Muscle of leg (tissue), 11 donors: Measurements from ENCODE around the gene POU6F2. TPM values are rescaled to one million over a fixed set of nuclear protein-coding genes. Genes with fewer than 3 reads are reported as not detected.
"Not testable (repeated sequence)": the region's sequence is repeated elsewhere in the genome, so short reads cannot be mapped to it uniquely, and the experiment has no call there.

ENCODE experiments used
- DNase-seq: peaks from one replicate; pipeline ENCODE4 v3.0.0; 2013
- H3K27ac ChIP-seq: one replicate; pipeline ENCODE4 v1.5.1; 2013; ENCODE audit warnings: mild to moderate bottlenecking, low read length, control low read depth
- H3K27me3 ChIP-seq: one replicate; pipeline ENCODE4 v1.6.1; 2013; ENCODE audit warnings: low read length; ENCODE audit not compliant: control insufficient read depth, insufficient read depth
- H3K36me3 ChIP-seq: one replicate; pipeline ENCODE4 v1.6.1; 2013; ENCODE audit warnings: low read length; ENCODE audit not compliant: control insufficient read depth, insufficient read depth
- H3K4me1 ChIP-seq: one replicate; pipeline ENCODE4 v1.6.1; 2013; ENCODE audit warnings: low read length; ENCODE audit not compliant: control insufficient read depth, insufficient read depth
- H3K4me3 ChIP-seq: one replicate; pipeline ENCODE4 v1.5.1; 2013; ENCODE audit warnings: low read length, control low read depth
- H3K9me3 ChIP-seq: replicated peaks from 2 replicates; pipeline ENCODE4 v1.6.1; 2013; ENCODE audit warnings: low read depth, low read length; ENCODE audit not compliant: control insufficient read depth
- WGBS: methylation state at CpG from one replicate; pipeline ENCODE4 v1.1.5; 2013; ENCODE audit warnings: missing lambda C conversion rate; ENCODE audit not compliant: insufficient coverage; 5-methylcytosine and 5-hydroxymethylcytosine counted together
- polyA plus RNA-seq, 8 donors: library from polyadenylated mRNA; unstranded; fragments of 120-200 nt; gene quantifications; one replicate each; pipeline versions ENCODE4 v1.2.1 to v1.2.3, GENCODE V29; 2013; ENCODE audit warnings: inconsistent platforms in 1 of 8, low replicate concordance in 1 of 8; ENCODE audit not compliant: insufficient read length in 8 of 8, insufficient read depth in 1 of 8
- total RNA-seq: library from RNA; stranded (reverse); fragments of 120-200 nt; gene quantifications from one replicate; pipeline ENCODE4 v1.2.4, GENCODE V29; 2013

POU6F2 gene
- total and polyA plus RNA-seq, 9 donors, result 0.05 to 0.54 (median 0.10) TPM; not detected in 1

DNA sequence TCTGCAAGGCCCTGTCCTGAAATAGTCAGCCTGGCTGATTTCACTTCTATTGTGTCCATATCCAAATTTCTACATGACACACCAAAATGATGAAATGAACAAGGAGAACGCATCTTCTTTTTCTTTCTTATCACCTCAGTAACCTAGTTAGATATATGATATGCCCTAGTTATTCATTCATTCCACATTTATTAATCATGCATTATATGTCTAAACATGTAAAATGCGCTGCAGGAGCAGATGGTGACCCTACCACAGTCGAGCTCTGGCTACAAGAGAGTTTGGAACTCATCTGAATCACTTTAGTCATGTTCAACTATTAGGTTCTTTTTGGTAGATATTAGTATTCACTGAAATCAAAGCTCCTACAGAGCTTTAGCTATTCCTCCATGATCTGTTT is 36.9 kb upstream of the POU6F2 start:
- no peaks in the 10 kb centered on the region for H3K9me3 ChIP-seq
- DNase-seq, result no peak
- no peaks in the 10 kb centered on the region for H3K27me3 ChIP-seq
- WGBS, result no CpG with 5 or more reads among the region's 3 CpGs
- H3K27ac ChIP-seq, result no peak overlapping the region
- H3K36me3 ChIP-seq, result no peaks in the 10 kb centered on the region
- no peak overlapping the region for H3K4me3 ChIP-seq
- H3K4me1 ChIP-seq, result no peaks in the 10 kb centered on the region

GRCh38 chr7:38942431-38943051 is 35.2 kb upstream of the POU6F2 start:
- Histone ChIP-seq H3K4me1 (no peaks in the 10 kb centered on the region), H3K36me3 (no peaks in the 10 kb centered on the region), H3K9me3 (no peaks in the 10 kb centered on the region), H3K27ac (no peak overlapping the region), H3K27me3 (no peaks in the 10 kb centered on the region), H3K4me3 (no peak overlapping the region)
- no peak for DNase-seq
- WGBS, result 73% methylated on average over 1 of the region's 4 CpGs

- H3K4me1 ChIP-seq, H3K27ac ChIP-seq, H3K36me3 ChIP-seq, H3K9me3 ChIP-seq, DNase-seq, H3K4me3 ChIP-seq, H3K27me3 ChIP-seq: not testable (repeated sequence)
- WGBS, result no CpG with 5 or more reads among the region's 4 CpGs
Measured at GRCh38 chr7:38947541-38947940, 30.2 kb upstream of the POU6F2 start.

DNA sequence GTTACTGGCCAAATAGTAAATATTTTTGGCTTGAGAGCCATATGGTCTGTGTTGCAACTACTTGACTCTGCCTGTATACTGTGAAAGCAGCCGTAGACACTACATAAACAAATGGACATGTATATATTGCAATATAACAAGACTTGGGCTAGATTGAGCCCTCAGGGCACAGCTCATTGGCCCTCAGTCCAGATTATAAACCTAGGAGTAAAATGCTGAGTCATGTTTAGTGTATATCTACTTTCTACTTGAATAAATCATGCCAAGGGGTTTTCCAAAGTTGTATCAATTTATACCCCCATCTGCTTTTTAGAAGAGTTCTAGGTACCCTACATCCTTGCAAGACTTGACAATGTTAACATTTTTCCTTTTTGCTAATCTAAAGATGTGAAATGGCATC is 27.4 kb upstream of the POU6F2 start:
- H3K4me1 ChIP-seq, result no peaks in the 10 kb centered on the region
- no CpG with 5 or more reads among the region's 1 CpG for WGBS
- no peak overlapping the region for H3K27ac ChIP-seq
- no peaks in the 10 kb centered on the region for H3K27me3 ChIP-seq
- H3K4me3 ChIP-seq, result no peak overlapping the region
- H3K36me3 ChIP-seq, result no peaks in the 10 kb centered on the region
- no peaks in the 10 kb centered on the region for H3K9me3 ChIP-seq
- DNase-seq, result no peak

DNA sequence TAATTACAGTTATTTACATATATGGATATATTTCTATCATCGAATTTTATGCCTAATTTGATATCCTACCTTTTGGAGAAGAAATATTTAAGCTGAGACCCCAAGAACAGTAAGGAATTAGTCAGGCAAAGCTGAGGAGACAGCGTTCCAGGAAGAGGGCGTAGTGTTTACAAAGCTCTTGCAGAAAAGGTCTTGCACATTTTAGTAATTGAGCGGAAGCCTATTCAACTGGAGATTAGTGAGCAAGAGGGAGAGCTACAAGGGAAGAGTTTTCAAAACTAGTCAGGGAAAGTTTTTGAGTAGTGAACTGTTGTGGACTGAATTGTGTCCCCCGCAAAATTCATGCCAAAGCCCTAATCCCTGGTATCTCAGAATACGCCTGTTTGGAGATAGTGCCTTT is 26.5 kb upstream of the POU6F2 start:
- Histone ChIP-seq H3K36me3 (no peaks in the 10 kb centered on the region), H3K9me3 (no peaks in the 10 kb centered on the region), H3K4me3 (no peak overlapping the region), H3K27me3 (no peaks in the 10 kb centered on the region), H3K4me1 (no peaks in the 10 kb centered on the region), H3K27ac (no peak overlapping the region)
- DNase-seq, result no peak
- WGBS, result 75% methylated on average over 3 of the region's 6 CpGs

DNA sequence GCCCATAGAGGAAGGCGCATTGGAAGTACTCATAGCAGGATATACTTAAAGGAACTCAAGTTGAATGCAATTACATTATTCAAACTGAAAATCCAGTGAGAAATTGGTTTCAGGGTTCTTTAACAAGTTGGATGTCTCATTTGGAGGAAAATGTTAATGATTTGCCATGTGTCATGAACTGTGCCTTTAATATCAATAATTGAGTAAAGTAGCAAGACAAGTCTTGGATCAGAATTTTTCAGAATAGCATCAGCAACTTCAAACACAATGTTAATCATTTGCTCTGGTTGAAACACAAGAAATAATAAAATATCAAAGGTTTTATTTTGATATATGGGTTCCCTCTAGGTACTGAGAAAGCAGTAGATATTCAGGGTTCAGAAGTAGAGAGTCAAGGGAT is 24.5 kb upstream of the POU6F2 start:
- WGBS, result no CpG with 5 or more reads among the region's 1 CpG
- no peaks in the 10 kb centered on the region for H3K9me3 ChIP-seq
- no peak overlapping the region for H3K4me3 ChIP-seq
- no peaks in the 10 kb centered on the region for H3K4me1 ChIP-seq
- H3K27ac ChIP-seq, result no peak overlapping the region
- no peaks in the 10 kb centered on the region for H3K36me3 ChIP-seq
- no peaks in the 10 kb centered on the region for H3K27me3 ChIP-seq
- DNase-seq, result no peak

DNA sequence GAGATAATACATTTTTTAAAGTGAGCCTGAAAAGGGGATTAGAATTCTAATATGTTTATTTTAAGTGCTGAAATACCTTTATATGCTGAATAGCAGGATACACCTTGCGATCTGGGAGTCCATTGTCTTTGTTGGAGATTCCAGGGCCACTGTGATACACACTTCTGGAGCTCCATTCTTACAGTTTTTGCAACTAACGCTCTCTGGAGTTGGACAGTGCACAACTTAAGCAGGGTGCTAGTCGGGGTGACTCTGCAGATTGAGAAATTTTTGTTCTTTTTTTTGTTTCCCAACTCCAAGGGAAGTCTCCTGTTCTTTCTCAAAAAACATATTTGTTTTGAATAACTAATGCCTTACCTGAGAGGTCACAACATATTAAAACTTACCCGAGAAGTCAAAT is 23.7 kb upstream of the POU6F2 start:
- H3K9me3 ChIP-seq, result no peaks in the 10 kb centered on the region
- no peak overlapping the region for H3K27ac ChIP-seq
- H3K4me3 ChIP-seq, result no peak overlapping the region
- no peak for DNase-seq
- WGBS, result 76% methylated on average over 2 of the region's 4 CpGs
- H3K4me1 ChIP-seq, result no peaks in the 10 kb centered on the region
- no peaks in the 10 kb centered on the region for H3K36me3 ChIP-seq
- H3K27me3 ChIP-seq, result no peaks in the 10 kb centered on the region

DNA sequence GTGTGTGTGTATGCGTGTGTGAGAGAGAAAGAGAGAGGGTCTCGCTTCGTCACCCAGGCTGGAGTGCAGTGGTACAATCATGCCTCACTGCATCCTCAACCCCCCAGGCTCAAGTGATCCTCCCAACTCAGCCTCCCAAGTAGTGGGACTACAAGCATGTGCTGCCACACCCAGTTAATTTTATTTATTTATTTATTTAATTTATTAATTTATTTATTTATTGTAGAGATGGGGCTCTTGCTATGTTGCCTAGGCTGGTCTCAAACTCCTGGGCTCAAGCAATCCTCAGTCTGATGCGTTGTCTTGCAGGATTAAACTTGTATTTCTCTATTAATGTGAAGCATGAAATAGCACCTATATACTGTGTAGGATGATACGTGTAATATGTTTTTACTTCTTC is 21.8 kb upstream of the POU6F2 start:
- no peak overlapping the region for H3K27ac ChIP-seq
- no peaks in the 10 kb centered on the region for H3K36me3 ChIP-seq
- DNase-seq, result no peak
- H3K9me3 ChIP-seq, result no peaks in the 10 kb centered on the region
- no peak overlapping the region for H3K4me3 ChIP-seq
- WGBS, result no CpG with 5 or more reads among the region's 5 CpGs
- no peaks in the 10 kb centered on the region for H3K27me3 ChIP-seq
- H3K4me1 ChIP-seq, result no peaks in the 10 kb centered on the region

DNA sequence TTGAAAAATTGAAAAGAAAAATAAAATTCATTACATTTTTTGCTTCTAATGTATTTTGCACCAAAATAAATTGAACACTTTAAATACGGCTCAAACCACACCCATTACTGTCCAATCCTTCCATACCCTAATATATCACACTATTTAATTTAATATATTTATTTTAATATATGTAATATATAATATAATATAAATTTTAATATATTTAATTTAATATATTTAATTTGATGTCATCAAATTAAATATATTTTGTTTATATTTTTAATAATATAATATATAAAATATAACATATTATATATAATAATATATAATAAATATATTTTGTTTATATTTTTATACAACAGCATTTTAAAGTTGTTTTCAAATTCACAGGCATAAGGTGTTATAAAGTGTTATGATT is 15.7 kb upstream of the POU6F2 start:
- Histone ChIP-seq H3K4me1 (no peaks in the 10 kb centered on the region), H3K27me3 (no peaks in the 10 kb centered on the region), H3K9me3 (no peaks in the 10 kb centered on the region), H3K36me3 (no peaks in the 10 kb centered on the region), H3K27ac (no peak overlapping the region), H3K4me3 (no peak overlapping the region)
- DNase-seq, result no peak
- WGBS, result no CpG with 5 or more reads among the region's 1 CpG

DNA sequence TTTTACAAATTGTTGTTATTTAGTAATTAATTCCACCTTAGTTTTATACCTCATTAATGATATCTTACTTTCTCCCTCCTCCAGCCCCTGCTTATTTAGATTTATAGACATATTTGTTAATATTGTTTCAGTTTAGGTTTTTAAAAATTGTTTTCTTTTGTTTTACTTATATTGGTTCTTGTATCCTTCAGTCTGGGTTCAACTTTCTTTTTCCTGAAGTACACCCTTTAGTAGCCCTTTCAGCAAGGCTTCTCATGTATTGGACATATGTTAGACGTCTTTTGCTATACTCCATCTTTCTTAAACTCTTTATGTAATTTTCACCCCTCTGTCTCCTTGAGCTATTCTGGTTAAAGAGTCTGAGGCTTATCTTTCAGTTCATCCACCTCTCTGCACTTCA is 12.8 kb upstream of the POU6F2 start:
- H3K27me3 ChIP-seq, result no peaks in the 10 kb centered on the region
- H3K4me3 ChIP-seq, result no peak overlapping the region
- no peaks in the 10 kb centered on the region for H3K9me3 ChIP-seq
- H3K27ac ChIP-seq, result no peak overlapping the region
- WGBS, result 83% methylated on average over 1 of the region's 1 CpG
- no peaks in the 10 kb centered on the region for H3K36me3 ChIP-seq
- H3K4me1 ChIP-seq, result no peaks in the 10 kb centered on the region
- no peak for DNase-seq

DNA sequence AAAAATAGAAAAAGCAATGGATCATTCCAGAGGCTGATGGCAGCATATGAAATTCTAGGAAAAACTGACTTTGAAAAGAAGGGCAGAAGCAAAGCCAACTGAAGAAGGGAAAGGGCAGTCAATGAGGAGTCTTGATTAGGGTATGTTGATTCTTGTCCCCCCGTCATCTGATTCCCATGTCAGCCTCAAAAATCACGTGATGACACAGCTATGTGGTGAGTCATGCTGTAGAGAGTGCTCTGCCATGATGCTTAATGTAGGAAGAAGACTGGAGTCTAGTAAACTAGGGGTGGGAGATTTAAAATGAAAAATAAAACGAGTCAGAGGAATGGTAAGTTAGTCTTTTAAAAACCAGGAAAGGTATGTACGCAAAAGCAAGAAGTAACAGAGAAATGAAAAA is 3.9 kb upstream of the POU6F2 start:
- H3K4me3 ChIP-seq, result no peak overlapping the region
- no peaks in the 10 kb centered on the region for H3K36me3 ChIP-seq
- 75% methylated on average over 2 of the region's 4 CpGs for WGBS
- H3K27ac ChIP-seq, result no peak overlapping the region
- no peaks in the 10 kb centered on the region for H3K4me1 ChIP-seq
- no peak for DNase-seq
- H3K9me3 ChIP-seq, result no peaks in the 10 kb centered on the region
- peaks cover 10% of the 10 kb centered on the region for H3K27me3 ChIP-seq
